Measurements from ENCODE around the gene TEPSIN.

DNA sequence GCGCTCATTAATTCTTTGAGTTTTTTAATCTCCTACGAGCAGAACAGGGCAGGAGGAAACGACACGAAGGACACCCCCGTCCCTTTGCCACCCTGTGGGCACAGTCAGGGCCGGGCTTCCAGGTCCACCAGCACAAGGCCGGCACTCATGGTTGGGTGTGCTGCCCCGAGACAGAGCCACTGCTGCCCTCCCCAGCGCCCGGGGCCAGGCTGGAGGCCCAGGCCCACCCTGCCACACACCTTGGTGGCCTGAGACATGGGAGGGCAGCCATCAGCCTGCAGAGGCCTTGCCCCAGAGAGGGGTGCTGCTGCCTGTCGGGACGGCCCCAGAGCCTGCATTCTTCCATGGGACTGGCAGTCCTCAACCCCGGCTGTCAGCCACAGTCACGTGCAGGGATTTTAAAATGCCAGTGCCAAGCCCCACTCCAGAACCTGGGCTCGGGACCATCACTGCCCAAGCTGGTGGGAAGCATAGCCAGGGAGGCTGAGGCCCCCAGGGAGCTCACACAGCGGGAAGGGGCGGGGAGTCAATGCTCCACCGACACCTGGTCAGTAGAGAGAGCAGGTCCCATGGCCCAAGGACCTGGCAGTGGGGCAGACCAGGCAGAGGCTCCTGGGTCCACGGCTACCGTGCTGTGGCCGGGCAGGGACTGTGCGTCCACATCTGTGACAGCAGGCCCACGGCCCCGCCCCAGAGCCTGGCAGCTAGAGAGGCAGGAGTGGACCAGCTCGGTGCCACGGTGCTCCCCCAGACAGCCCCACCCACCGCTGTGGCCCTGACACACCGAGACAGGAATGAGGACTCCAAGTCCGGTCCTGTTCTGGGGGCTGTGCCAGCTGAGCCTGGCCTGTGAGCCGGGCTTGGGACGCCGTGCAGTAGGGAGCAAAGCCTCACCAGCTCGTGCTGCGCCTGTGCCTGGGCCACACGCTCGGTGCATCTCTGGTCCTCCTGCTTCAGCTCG lies 43.6 kb downstream of the TEPSIN start:
- no peak for TF ChIP-seq POLR2AphosphoS5 (IDR thresholded peaks at IDR 0.05; ENCODE audit: low read depth, low read length)
- TF ChIP-seq POLR2A (IDR thresholded peaks at IDR 0.05; ENCODE audit: insufficient read depth in 1 of 2, low read depth in 2 of 2, low read length in 2 of 2): no peak
- TF ChIP-seq ZSCAN12 (CRISPR knock-in tag; IDR thresholded peaks at IDR 0.05): no peak
